SK-N-MC (cell line): ENCODE data around the gene MAP2.

ENCODE experiments used
- EZH2 ChIP-seq: fragments of 200-600 bp; sonication (generic); IDR thresholded peaks from one replicate; pipeline ENCODE4 v1.6.1; 2017; ENCODE audit warnings: antibody characterized with exemption
- FOXP2 ChIP-seq: optimal IDR thresholded peaks from 2 replicates; pipeline ENCODE3; 2011; ENCODE audit warnings: mild to moderate bottlenecking, moderate library complexity; ENCODE audit not compliant: insufficient read depth; ENCODE audit errors: extremely low read length, control extremely low read depth
- POLR2AphosphoS5 ChIP-seq: IDR thresholded peaks from 2 replicates; pipeline ENCODE4 v1.6.1; 2012; ENCODE audit warnings: mild to moderate bottlenecking, low read depth, low read length, borderline replicate concordance

- no peak for TF ChIP-seq EZH2
- no peak for TF ChIP-seq POLR2AphosphoS5
- TF ChIP-seq FOXP2, result no peak
Observed at GRCh38 chr2:209687323-209687969, 263.6 kb downstream of the MAP2 start.
